ENCODE results near the gene ZNF705A.
"Not testable (repeated sequence)": the region's sequence is repeated elsewhere in the genome, so short reads cannot be mapped to it uniquely, and the experiment has no call there.

Gene ZNF705A

DNA sequence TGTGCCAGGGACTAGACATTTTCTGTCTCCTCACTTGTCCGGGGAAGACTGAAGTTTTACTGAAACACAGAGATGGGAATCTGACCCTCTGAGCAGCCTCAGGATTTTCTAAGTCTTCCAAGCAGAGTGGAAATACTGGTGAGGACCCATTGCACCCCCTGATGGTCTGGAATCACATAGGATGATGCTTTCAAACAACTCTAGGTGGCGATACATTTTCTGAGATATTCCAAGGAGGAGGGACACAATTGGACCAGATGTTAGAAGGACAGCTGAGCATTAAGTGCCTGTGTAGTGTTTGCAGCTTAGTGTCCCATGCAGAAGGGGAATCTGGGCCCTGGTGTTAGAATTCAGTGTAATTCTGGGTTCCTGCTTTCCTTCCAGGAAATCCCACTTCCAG, 31.3 kb downstream of the ZNF705A start:
- DNase-seq = not testable (repeated sequence)

DNA sequence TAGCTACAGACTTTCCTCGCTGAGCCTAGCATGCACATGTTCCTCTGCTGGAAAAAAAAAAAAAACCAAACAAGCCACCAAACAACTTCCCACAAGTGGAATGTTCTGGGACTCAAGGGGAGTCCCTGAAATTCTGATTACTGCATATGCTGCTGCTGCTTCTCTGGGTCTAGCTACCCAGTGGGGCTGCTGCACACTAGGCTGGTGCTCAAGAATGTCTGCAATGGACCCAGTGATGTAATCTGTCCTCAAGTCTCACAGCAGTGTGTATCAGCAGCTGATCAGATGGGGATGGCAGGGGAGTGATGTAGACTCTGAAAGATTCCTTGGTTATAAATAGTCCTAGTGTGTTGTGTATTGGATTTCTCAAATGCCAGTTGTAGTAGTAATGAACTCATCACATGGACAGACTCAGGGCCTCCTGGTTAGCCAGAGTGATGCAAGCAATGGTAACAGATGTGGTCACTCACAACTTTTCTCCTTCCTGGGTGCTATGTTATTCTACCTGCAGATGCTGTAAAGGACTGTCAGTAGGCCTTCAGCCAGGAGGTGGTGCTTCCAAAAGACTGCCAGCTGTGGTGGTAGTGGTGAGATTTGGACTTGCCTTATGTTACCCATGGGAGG, 41.0 kb downstream of the ZNF705A start:
- DNase-seq = not testable (repeated sequence)

DNA sequence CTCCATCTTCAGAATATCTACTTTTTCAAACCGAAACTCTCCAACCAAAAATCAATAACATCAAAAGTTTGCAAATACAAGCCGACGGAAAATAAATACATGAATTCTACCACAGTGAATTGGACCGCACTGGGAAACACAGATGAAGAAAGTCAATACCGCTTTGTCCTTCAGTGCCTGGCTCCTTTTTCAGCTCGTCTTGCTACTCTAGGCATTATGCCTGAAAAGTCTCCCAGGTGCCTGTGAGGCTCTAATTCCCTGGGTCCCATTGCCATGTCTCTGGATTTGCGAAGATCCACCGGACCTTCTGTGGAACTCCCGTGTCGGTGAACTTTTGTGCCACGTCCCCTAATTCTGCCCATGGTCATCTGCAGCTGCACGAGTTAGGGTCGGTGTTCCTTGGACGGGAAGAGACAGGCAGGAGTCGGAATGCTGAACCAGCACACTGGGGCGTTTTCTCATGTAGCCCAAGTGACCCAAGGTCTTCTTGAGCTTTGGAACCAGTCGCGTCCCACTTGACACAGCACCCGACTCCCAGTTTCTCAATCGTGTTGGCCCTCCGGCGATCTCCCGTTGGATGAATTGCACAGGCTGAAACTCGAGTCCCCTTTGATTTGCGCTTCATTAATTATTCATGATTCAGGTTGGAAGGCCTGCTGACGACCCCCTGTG, 62.0 kb downstream of the ZNF705A start:
- not testable (repeated sequence) for DNase-seq

DNA sequence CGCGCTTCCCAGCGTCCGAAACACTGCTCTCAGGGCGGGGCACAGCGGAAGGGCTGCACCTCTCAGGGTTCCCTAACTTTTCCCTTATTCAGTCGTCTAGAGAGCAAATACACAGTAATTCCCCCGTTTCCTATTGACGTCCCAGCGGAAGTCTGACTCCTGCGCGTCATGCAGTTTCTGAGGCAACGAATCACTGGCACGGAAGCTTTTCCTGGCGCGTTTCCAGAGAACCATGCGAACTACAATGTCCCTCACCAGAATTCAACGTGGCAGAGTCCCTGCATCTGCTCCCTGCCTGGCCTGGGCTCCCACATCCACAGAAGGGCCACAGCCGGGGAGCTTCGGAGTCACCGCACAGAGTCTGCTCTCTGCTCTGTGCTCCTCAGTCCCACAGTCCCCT, 64.6 kb downstream of the ZNF705A start:
- DNase-seq = not testable (repeated sequence)

DNA sequence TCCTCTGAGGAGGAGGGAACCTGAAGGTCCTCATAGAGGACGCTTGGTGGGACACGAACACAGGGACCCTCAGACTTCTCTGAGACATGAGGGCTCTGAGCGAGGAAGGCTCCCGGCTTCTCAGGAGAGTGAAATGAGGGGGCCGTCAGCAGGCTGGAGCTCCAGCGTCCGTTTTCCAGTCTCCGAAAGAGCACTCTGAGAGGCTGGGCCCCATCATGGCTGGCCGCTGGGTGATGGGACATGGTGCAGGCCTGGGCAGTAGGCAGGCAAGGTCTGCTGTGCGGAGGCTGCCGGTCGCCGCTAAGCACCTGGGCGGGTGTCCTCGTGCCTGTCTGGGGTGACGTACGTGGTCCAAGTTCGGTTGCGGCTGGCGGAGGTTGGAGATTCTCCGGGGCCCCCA, 65.0 kb downstream of the ZNF705A start:
- DNase-seq = not testable (repeated sequence)

DNA sequence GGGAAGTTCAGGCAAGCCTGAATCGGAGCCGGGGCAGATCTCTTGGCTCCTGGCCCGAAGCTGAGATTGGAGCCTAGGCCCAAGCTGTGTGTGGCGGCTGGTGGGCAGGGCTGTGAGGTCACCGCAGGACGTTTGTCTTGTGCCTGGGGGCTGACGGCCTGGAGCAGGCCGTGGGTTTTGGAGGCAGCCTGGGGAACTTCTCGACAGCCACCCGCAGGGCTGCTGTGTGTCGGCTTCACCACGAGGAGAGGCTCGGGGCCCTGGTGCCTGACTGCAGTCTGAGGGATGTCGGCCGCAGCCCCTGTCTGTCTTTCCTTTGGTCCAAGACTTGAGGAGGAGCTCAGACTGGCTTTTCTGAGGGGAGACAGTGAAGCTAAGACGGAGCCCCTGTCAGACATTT, 65.5 kb downstream of the ZNF705A start:
- DNase-seq = not testable (repeated sequence)

DNA sequence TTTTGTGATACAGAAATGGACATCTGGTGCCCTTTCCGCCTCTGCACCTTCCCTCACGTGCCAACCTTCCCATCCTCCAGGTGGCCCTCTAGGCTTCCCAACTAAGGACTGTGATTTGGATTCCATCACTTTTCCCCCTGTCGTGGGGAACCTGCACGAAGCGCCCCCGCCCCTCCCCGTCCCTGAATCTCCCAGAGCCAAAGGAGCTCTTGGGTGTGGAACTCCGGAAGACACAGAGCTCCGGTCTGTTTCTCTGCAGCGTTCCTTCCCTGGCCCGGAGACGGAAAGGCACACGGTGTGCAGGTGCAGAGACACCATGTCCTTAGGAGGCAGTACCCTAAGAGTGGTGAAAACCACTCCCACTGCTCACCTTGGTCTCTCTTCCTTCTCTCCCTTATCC, 66.8 kb downstream of the ZNF705A start:
- DNase-seq = not testable (repeated sequence)

DNA sequence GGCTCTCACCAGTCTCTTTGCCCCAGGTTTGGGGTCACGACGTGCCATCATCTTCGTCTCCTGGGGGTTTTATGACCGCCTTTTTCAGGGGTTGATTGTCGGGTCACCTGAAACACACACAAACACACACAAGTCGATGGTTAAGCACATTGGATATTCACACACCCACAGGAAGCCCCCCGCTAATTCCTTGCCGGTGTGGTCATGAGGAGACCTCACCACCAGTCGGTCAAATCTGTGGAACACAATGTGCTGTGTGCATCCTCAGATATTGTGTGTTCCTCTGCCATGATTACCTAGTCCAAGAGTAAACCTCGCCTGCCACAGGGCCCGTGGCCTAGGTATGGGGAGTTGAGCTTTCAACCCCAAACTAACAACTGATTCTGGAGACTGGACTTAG, 68.0 kb downstream of the ZNF705A start:
- not testable (repeated sequence) for DNase-seq

DNA sequence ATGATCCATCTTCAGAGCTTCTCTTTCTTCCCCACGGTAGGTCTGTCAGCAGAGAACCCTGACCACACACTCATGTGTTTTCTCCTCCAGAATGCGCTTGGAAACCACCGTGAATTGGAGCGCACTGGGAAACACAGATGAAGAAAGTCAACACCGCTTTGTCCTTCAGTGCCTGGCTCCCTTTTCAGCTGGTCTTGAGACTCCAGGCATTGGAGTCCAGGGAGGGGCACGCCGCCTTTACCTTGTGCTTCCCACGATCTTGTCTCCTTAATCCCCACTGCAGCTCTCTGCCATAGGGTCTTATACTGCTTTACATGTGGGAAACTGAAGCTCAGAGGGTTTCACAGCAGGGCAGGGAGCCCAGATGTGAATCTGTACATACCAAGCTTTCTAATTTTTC, 69.5 kb downstream of the ZNF705A start:
- DNase-seq = peak; percentile 24

DNA sequence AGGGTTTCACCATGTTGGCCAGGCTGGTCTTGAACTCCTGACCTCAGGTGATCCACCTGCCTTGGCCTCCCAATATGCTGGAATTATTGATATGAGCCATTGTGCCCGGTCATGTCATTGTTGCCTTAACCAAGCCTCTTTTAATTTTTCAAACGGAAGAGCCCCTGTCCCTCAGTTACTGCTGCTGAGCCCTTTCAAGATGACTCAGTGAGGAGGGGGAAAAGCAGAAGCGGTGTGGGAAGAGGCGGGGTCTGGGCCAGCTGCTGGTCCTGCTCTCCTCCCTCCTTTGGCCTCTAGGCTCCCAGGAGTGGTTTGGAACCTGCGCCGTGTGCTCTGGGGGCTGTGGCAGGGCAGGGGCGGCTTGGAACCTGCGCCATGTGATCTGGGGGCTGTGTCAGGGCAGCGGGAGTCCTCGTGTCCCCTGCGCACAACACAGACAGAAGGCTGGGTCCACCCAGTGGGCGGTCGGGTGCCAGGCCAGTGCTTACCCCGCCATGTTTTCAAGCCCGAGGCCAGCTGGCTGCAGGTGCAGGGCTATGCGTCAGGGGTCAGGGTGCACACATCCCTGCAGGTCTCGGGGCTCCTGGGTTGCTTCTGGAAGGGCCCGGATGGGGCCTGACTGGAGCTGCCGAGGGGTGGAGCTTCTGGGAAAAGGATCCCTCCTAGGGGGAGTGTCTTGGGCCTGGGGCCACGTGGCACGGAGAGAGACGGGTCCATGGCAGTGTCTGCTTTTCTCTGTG, 70.3 kb downstream of the ZNF705A start, which contains the start of gene FAM90A1:
TSS of gene FAM90A1 (minus strand) at position 627 of the 740 bp plus-strand sequence. CDS start 2,786 bp downstream, outside the sequence.
- peak; percentile 77 for DNase-seq

DNA sequence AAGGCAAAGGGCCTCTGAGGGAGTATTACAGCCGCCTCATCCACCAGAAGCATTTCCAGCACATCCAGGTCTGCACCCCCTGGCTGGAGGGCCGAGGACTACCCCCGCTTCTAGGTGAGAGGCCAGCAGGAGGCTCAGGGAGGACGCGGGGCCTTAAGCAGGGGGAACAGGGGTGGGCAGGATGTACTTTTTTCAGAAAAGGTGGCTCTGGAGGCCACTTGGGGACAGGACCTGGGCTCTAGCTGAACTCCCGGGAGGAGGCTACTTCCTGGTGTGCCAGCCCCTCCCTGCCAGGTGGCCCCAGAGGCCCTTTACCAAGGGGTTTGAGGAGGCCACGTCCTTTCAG, 70.9 kb downstream of the ZNF705A start:
- DNase-seq = not testable (repeated sequence)

DNA sequence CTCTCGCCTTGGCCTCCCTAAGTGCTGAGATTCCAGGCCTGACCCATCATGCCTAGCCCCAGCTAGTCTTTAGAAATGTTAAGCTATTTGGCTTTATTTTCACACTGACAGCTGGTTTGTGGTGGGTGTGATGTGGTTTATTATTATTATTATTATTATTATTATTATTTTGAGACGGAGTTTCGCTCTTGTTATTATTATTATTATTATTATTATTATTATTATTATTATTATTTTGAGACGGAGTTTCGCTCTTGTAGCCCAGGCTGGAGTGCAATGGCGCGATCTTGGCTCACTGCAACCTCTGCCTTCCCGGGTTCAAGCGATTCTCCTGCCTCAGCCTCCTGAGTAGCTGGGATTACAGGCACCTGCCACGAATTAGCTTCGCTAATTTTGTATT, 71.8 kb downstream of the ZNF705A start:
- not testable (repeated sequence) for DNase-seq

DNA sequence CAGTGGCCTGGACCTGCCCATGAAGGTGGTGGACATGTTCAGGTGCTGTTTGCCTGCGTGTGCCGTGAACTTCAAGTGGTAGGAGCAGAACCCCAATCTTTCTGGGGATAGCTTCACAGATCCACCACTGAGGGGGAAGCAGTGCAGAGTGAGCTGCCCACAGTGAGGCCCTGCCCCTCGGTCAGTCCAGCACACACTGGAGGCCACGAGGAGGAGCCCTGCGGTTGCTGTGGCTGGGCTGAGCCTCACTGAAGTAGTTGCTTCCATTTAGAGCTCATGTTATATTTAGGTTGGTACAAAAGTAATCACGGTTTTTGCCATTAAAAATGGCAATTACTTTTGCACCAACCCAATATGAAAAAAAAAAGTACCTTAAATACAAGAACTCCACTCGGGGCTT, 72.7 kb downstream of the ZNF705A start:
- DNase-seq = peak; percentile 18
